Measurements from ENCODE around the gene SCFD2.

The SCFD2 gene

GRCh38 chr4:52856801-52857200 is 509.1 kb downstream of the SCFD2 start:
- Histone ChIP-seq H2AFZ (ENCODE audit: low read depth, low read length) (no peak overlapping the region), H4K20me1 (ENCODE audit: insufficient read depth, low read length) (no peaks in the 10 kb centered on the region), H3K27ac (ENCODE audit: low read length) (no peak overlapping the region), H3K4me2 (ENCODE audit: low read length) (no peak overlapping the region), H3K27me3 (ENCODE audit: low read depth, low read length) (no peaks in the 10 kb centered on the region), H3K4me3 (ENCODE audit: low read length) (no peak overlapping the region), H3K4me1 (ENCODE audit: low read length) (no peaks in the 10 kb centered on the region), H3K79me2 (ENCODE audit: low read length) (no peaks in the 10 kb centered on the region), H3K36me3 (replicated peaks; ENCODE audit: low read depth, low read length) (peaks cover 4% of the 10 kb centered on the region), H3K9ac (ENCODE audit: low read length) (no peak overlapping the region), H3K9me3 (ENCODE audit: insufficient read depth, low read length) (0 out of 2 replicates have a peak, but pooled peaks cover 5% of the 10 kb centered on the region)
- no peak for TF ChIP-seq EZH2phosphoT487 (IDR thresholded peaks at IDR 0.05; ENCODE audit: low read depth)
- TF ChIP-seq, protein P1, sequence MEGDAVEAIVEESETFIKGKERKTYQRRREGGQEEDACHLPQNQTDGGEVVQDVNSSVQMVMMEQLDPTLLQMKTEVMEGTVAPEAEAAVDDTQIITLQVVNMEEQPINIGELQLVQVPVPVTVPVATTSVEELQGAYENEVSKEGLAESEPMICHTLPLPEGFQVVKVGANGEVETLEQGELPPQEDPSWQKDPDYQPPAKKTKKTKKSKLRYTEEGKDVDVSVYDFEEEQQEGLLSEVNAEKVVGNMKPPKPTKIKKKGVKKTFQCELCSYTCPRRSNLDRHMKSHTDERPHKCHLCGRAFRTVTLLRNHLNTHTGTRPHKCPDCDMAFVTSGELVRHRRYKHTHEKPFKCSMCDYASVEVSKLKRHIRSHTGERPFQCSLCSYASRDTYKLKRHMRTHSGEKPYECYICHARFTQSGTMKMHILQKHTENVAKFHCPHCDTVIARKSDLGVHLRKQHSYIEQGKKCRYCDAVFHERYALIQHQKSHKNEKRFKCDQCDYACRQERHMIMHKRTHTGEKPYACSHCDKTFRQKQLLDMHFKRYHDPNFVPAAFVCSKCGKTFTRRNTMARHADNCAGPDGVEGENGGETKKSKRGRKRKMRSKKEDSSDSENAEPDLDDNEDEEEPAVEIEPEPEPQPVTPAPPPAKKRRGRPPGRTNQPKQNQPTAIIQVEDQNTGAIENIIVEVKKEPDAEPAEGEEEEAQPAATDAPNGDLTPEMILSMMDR (IDR thresholded peaks at IDR 0.05; ENCODE audit: low read depth, low read length): no peak

DNA sequence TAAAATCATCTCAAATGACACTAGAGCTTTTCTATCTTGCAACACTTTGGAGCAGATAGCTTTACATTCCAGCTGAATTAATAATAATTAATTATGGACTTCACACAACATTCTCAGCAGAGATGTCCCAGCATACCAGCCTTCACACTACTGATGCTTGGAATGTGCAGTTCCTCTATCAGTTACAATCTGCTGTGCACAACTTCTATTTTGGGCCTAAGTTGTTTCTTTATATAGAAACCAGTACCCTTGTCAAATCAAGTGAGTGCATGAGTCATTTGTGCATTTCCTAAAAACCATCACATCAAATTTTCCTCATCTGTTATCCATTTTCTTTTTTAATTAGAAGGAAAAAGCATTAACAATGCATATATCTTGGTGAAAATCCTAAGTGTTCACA is 512.5 kb downstream of the SCFD2 start:
- Histone ChIP-seq H3K36me3 (replicated peaks; ENCODE audit: low read depth, low read length) (peaks cover 4% of the 10 kb centered on the region), H3K4me3 (ENCODE audit: low read length) (no peak overlapping the region), H3K79me2 (ENCODE audit: low read length) (no peaks in the 10 kb centered on the region), H3K27me3 (ENCODE audit: low read depth, low read length) (no peaks in the 10 kb centered on the region), H3K9ac (ENCODE audit: low read length) (no peak overlapping the region), H4K20me1 (ENCODE audit: insufficient read depth, low read length) (no peaks in the 10 kb centered on the region), H3K4me2 (ENCODE audit: low read length) (no peak overlapping the region), H2AFZ (ENCODE audit: low read depth, low read length) (no peak overlapping the region), H3K4me1 (ENCODE audit: low read length) (no peaks in the 10 kb centered on the region), H3K9me3 (ENCODE audit: insufficient read depth, low read length) (0 out of 2 replicates have a peak, but pooled peaks cover 3% of the 10 kb centered on the region), H3K27ac (ENCODE audit: low read length) (no peak overlapping the region)
- TF ChIP-seq, protein P1 (IDR thresholded peaks at IDR 0.05; ENCODE audit: low read depth, low read length): no peak
- TF ChIP-seq EZH2phosphoT487 (IDR thresholded peaks at IDR 0.05; ENCODE audit: low read depth): no peak

DNA sequence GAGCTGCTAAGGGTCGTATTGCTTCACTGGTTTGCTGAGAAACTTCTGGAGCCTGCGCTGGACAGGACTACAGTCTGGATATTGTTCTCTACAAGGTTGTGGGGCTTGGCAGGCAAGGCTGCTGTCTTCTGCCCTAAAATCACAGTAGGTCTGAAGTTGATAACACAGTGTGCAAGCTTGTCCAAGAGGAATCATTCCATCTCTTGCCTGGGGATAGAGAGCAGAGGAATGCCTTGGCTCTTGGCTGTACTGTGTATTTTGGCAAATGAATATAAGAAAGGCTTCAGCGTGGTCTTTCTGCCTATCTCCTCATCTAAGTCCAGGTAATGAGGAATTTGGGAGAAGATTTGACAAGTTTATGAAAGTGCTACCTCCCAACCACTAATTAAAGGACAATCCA is 513.1 kb downstream of the SCFD2 start:
- Histone ChIP-seq H3K36me3 (replicated peaks; ENCODE audit: low read depth, low read length) (no peaks in the 10 kb centered on the region), H3K9me3 (ENCODE audit: insufficient read depth, low read length) (no peaks in the 10 kb centered on the region), H3K79me2 (ENCODE audit: low read length) (no peaks in the 10 kb centered on the region), H3K4me3 (ENCODE audit: low read length) (no peak overlapping the region), H4K20me1 (ENCODE audit: insufficient read depth, low read length) (no peaks in the 10 kb centered on the region), H3K27me3 (ENCODE audit: low read depth, low read length) (no peaks in the 10 kb centered on the region), H3K9ac (ENCODE audit: low read length) (no peak overlapping the region), H3K4me2 (ENCODE audit: low read length) (no peak overlapping the region), H3K27ac (ENCODE audit: low read length) (no peak overlapping the region), H3K4me1 (ENCODE audit: low read length) (no peaks in the 10 kb centered on the region), H2AFZ (ENCODE audit: low read depth, low read length) (no peak overlapping the region)
- TF ChIP-seq EZH2phosphoT487 (IDR thresholded peaks at IDR 0.05; ENCODE audit: low read depth): no peak
- TF ChIP-seq, protein P1 (IDR thresholded peaks at IDR 0.05; ENCODE audit: low read depth, low read length): no peak

DNA sequence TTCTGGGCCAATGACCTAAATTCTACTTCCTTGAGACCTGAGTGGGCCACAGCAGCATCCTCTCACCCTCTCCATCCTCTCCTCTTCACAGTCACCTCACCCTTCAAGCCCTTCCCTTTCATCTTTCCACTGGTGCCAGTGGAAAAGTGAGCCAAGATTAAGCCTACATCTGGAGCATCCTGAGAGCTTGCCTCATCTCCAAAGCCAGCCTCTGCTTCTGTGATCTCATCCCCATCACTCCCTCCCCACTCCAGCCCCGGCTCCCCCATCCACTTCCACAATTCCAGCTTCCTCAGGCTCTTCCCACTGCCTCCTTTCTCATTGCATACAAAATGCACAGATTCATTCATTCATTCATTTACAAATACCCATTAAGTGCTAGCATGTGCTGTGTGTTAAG is 513.8 kb downstream of the SCFD2 start:
- no peak overlapping the region for H3K4me3 ChIP-seq (ENCODE audit: low read length)
- no peak overlapping the region for H3K4me2 ChIP-seq (ENCODE audit: low read length)
- no peaks in the 10 kb centered on the region for H4K20me1 ChIP-seq (ENCODE audit: insufficient read depth, low read length)
- no peaks in the 10 kb centered on the region for H3K79me2 ChIP-seq (ENCODE audit: low read length)
- no peak overlapping the region for H3K27ac ChIP-seq (ENCODE audit: low read length)
- H3K27me3 ChIP-seq (ENCODE audit: low read depth, low read length): no peaks in the 10 kb centered on the region
- no peak overlapping the region for H2AFZ ChIP-seq (ENCODE audit: low read depth, low read length)
- no peaks in the 10 kb centered on the region for H3K4me1 ChIP-seq (ENCODE audit: low read length)
- H3K36me3 ChIP-seq (replicated peaks; ENCODE audit: low read depth, low read length): no peaks in the 10 kb centered on the region
- no peak for TF ChIP-seq EZH2phosphoT487 (IDR thresholded peaks at IDR 0.05; ENCODE audit: low read depth)
- TF ChIP-seq, protein P1 (IDR thresholded peaks at IDR 0.05; ENCODE audit: low read depth, low read length): no peak
- H3K9me3 ChIP-seq (ENCODE audit: insufficient read depth, low read length): no peaks in the 10 kb centered on the region
- H3K9ac ChIP-seq (ENCODE audit: low read length): no peak overlapping the region
